Upper lobe of right lung (tissue), 1 donor: ENCODE data around the gene BABAM2. TPM values are rescaled to one million over a fixed set of nuclear protein-coding genes. Genes with fewer than 3 reads are reported as not detected.

Experiments
- ATAC-seq: fragments of 200-7000 bp; cut with Tn5 transposase; one replicate; pipeline ENCODE4 v1.9.1; 2020; ENCODE audit warnings: mild to moderate bottlenecking, moderate library complexity
- DNase-seq: peaks from one replicate; pipeline ENCODE4 v3.0.0-alpha.2; 2020
- H3K27ac ChIP-seq: fragments of 200-600 bp; one replicate; pipeline ENCODE4 v1.8.0; 2022
- H3K27me3 ChIP-seq: fragments of 200-600 bp; one replicate; pipeline ENCODE4 v1.8.0; 2022; ENCODE audit warnings: mild to moderate bottlenecking
- H3K36me3 ChIP-seq: fragments of 200-600 bp; one replicate; pipeline ENCODE4 v1.8.0; 2022
- H3K4me1 ChIP-seq: fragments of 200-600 bp; one replicate; pipeline ENCODE4 v1.8.0; 2022
- H3K4me3 ChIP-seq: fragments of 200-600 bp; one replicate; pipeline ENCODE4 v1.8.0; 2022; ENCODE audit warnings: mild to moderate bottlenecking
- H3K9me3 ChIP-seq: fragments of 200-600 bp; one replicate; pipeline ENCODE4 v1.8.0; 2022
- intact Hi-C: fragments of 100-400 bp; cut with DNase I; formaldehyde crosslinking; loops from one replicate; pipeline ENCODE4 v1.11.0; 2022
- total RNA-seq: library from RNA; stranded (reverse); fragmentation: NEBNext Ultra II Directional; extraction: Animal tissue kit (Norgen Biotek cat#: 25700); gene quantifications from one replicate; pipeline ENCODE4 v1.2.1, GENCODE V29; 2021
- TF ChIP-seq, protein P1 (sequence below): fragments of 200-600 bp; IDR thresholded peaks from one replicate; pipeline ENCODE4 v1.8.0; 2022; ENCODE audit warnings: antibody characterized with exemption
- donor health status: DM: no; HTN: yes; CAD: no; lungs with severe emphysema.

The BABAM2 gene
- total RNA-seq, 1 donor from 2014 or later = 36.2 TPM

DNA sequence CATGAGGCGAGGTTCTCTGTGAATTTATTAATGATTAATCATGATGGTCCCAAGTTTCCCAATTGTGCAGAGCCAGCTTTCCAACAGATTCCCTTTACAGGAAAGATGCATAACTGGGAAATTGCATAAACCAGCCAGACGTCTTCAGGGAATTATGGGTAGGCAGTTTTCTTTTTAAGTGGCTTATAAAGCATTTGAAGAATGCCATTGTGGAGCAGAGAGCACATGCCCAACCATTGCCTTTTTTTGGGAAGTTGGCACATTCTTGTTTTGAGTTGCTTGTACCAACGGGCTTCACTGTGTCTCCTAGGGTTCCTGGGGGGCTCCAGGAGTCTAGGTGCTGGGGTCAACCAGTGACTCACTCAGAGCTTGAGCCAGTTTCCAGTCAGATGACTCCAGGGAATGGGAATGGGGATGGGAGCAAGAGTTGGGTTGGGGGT, 270.5 kb downstream of the BABAM2 start:
- no peaks in the 10 kb centered on the region for H3K36me3 ChIP-seq
- no peak overlapping the region for H3K4me3 ChIP-seq
- intact Hi-C loops = no loop called here
- no peak for DNase-seq
- no peaks in the 10 kb centered on the region for H3K9me3 ChIP-seq
- H3K27ac ChIP-seq = no peak overlapping the region
- H3K4me1 ChIP-seq = peaks cover 15% of the 10 kb centered on the region
- no peaks in the 10 kb centered on the region for H3K27me3 ChIP-seq
- TF ChIP-seq, protein P1, sequence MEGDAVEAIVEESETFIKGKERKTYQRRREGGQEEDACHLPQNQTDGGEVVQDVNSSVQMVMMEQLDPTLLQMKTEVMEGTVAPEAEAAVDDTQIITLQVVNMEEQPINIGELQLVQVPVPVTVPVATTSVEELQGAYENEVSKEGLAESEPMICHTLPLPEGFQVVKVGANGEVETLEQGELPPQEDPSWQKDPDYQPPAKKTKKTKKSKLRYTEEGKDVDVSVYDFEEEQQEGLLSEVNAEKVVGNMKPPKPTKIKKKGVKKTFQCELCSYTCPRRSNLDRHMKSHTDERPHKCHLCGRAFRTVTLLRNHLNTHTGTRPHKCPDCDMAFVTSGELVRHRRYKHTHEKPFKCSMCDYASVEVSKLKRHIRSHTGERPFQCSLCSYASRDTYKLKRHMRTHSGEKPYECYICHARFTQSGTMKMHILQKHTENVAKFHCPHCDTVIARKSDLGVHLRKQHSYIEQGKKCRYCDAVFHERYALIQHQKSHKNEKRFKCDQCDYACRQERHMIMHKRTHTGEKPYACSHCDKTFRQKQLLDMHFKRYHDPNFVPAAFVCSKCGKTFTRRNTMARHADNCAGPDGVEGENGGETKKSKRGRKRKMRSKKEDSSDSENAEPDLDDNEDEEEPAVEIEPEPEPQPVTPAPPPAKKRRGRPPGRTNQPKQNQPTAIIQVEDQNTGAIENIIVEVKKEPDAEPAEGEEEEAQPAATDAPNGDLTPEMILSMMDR = no peak
- ATAC-seq = peak; percentile 43

DNA sequence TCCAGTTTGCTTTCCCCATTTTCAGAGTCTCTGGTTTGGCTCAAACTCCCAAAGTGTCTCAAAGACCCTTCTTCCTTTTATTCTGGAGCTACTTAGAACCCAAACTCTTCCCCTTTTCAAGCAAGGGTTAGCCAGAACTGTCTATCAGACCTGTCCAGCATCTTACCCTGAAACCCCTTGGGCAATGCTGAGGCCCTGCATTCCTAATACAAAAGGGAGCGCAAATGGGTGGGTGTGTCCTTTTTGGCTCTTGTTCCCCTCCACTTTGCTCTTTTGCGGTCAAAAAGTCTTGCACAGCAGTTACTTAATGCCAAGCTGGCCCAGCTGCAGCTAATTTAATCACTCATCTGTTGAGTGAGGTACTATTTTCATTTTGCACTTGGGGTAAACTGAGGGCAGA, 270.9 kb downstream of the BABAM2 start:
- H3K4me1 ChIP-seq = peaks cover 15% of the 10 kb centered on the region
- H3K4me3 ChIP-seq = no peak overlapping the region
- no peak overlapping the region for H3K27ac ChIP-seq
- H3K27me3 ChIP-seq = no peaks in the 10 kb centered on the region
- TF ChIP-seq, protein P1 = no peak
- intact Hi-C loops = no loop called here
- DNase-seq (no peak), ATAC-seq (no peak)
- no peaks in the 10 kb centered on the region for H3K36me3 ChIP-seq
- no peaks in the 10 kb centered on the region for H3K9me3 ChIP-seq

DNA sequence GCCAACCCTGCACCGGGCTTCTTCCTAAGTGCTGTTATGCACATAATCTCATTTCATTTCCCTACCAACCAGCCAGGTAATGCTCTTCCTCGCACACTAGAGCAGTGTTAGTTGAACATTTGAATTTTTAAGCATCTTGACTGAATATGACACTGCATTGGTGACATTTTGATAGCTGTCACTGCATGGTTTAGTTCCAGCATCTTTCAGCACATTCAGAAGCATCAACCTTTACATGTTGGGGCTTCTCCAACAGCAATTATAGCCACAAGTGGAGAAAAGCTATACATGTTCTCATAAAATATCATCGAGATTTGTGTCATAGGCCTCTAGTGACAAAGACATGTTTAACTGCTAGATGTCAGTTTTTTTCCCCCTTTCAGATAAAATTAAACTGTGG, 272.0 kb downstream of the BABAM2 start:
- Histone ChIP-seq H3K4me3 (no peak overlapping the region), H3K9me3 (no peaks in the 10 kb centered on the region), H3K27me3 (no peaks in the 10 kb centered on the region), H3K4me1 (peaks cover 15% of the 10 kb centered on the region), H3K36me3 (no peaks in the 10 kb centered on the region), H3K27ac (no peak overlapping the region)
- ATAC-seq = no peak
- intact Hi-C loops = no loop called here
- no peak for DNase-seq
- TF ChIP-seq, protein P1 = no peak

DNA sequence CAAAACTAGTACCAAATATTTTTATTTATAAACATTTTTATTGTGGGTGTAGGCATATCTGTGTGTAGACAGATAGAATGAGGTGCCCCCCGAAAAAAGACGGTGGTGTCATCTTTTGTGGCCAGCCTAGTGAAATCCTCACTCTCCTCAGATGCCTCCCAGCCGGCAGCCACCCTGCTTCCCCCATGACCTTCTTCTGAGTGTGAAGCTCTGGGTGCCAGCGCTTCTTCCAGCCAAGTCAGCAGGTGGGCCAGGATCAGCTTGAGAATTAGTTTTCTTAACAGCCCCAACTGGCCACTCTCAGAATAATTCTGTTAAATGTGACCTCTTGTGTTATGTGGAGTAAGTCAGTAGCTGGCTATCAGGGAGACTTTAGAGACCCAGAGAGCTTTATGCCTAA, 272.5 kb downstream of the BABAM2 start:
- no peak for DNase-seq
- Histone ChIP-seq H3K4me3 (no peak overlapping the region), H3K27me3 (no peaks in the 10 kb centered on the region), H3K27ac (no peak overlapping the region), H3K4me1 (peaks cover 15% of the 10 kb centered on the region), H3K9me3 (no peaks in the 10 kb centered on the region), H3K36me3 (no peaks in the 10 kb centered on the region)
- TF ChIP-seq, protein P1 = no peak
- intact Hi-C loops = no loop called here
- no peak for ATAC-seq

DNA sequence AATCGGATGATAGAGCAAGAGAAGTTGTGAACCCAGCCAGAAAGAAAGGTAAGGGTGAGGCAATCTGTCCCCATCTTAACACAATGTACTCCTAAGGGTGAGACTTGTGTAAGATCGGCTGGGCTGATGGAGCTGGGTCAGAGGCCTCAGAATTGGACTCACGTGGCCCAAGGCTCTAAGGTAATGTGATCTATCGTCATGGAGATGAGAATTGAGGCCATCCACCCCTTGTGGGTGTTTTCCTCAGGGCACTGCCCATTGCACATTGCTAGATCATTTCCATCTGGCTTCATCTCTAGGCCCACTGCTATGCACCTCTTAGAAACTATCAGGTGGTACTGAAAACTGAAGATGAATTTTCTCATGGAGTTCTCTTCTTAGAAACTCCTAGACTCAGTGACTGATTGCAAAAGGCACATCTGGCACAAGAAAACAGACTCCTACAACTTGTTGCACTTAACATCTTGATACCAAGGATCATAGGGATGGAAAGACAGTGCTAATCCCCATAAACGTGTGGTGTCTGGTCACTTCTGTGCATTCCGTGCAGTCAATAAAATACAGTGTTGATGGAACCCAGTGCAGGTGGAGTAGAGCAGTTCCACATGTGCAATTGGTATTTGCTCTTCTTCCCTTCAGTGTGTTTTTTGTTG, 273.2 kb downstream of the BABAM2 start:
- H3K4me3 ChIP-seq = no peak overlapping the region
- ATAC-seq = no peak
- H3K27me3 ChIP-seq = no peaks in the 10 kb centered on the region
- DNase-seq = no peak
- H3K36me3 ChIP-seq = no peaks in the 10 kb centered on the region
- H3K4me1 ChIP-seq = peaks cover 15% of the 10 kb centered on the region
- peak overlapping the region; percentile 63 for H3K27ac ChIP-seq
- no peaks in the 10 kb centered on the region for H3K9me3 ChIP-seq
- TF ChIP-seq, protein P1 = no peak
- intact Hi-C loops = no loop called here
